NCI-H1436 (cell line): ENCODE data around the gene COMMD9.

Source experiments
- DNase-seq: peaks from one replicate; lab custom pipeline; 2025; lab: John Stamatoyannopoulos, UW

Gene COMMD9

DNA sequence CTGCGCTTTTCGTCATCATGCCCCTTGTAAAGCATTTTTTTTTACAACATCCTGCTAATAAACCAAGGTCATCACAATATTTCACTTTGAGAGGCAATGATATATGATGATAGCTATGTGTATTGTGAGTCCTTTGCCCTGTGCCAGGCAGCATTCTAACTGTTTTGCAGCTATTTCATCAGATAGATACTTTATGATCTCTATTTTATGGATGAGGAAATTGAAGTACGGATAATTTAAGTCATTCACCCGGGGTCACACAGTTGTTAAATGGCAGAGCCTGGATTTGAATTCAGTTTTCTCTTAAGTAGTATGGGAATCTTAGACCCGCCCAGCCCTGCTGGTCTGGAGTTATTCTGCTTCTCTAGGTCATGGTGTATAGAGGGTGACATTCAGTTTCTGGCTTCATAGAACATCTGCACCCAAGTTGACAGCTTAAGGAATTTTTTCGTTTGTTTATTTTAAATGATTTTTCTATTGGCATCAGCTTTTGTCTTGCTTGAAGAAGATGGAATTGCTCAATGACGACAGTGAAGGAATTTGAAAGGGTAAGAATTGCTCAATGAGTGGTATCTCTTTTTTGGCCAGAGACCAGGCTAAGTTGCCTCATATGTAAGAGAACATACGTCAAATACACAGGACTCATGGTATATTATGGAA, 7.8 kb upstream of the COMMD9 start:
- DNase-seq, result no peak

GRCh38 chr11:36295926-36296325, 6.7 kb upstream of the COMMD9 start, which contains the start of gene PRR5L:
TSS of gene PRR5L (plus strand) at chr11:36296288. CDS start at chr11:36401122, 104,834 bp downstream.
- DNase-seq, result no peak

- DNase-seq, result no peak
These were observed 3.1 kb upstream of the COMMD9 start for GRCh38 chr11:36292311-36292722.

GRCh38 chr11:36288442-36289225, 590 bp downstream of the COMMD9 start:
- no peak for DNase-seq

DNA sequence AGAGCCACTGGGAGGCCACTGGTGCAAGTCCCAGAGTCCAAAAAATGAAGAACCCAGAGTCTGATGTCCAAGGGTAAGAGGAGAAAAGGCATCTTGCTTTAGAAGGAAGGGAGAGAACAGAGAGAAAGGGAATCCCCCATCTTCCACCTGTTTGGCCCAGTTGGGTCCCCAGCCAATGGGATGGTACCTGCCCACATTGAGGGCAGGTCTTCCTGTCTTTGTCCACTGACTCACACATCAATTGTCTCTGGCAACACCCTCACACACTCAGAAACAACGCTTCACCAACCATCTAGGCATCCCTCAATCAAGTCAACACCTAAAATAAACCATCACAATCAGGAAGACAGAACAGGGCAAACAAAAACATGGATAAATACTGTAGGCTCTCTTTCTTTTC, 6.3 kb downstream of the COMMD9 start:
- DNase-seq, result no peak

DNA sequence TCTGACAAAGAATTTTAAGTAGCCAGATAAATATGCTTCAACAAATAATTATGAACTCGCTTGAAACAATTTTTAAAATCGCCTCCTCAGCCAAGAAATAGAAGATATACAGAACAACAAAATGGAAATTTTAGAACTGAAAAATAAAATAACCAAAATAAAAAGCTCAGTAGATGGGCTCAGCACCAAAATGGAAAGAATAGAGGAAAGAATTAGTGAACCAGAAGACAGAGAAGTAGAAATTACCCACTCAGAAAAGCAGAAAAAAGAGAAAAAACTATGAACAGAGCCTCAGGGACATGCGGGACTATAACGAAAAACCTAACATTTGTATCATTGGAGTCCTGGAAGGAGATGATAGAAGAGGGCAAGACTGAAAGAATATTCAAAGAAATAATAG, 7.4 kb downstream of the COMMD9 start:
- no peak for DNase-seq

- DNase-seq, result no peak
These were observed 8.7 kb downstream of the COMMD9 start for GRCh38 chr11:36280531-36280930.

- DNase-seq, result no peak
These were observed 10.5 kb downstream of the COMMD9 start for GRCh38 chr11:36278531-36279282.

DNA sequence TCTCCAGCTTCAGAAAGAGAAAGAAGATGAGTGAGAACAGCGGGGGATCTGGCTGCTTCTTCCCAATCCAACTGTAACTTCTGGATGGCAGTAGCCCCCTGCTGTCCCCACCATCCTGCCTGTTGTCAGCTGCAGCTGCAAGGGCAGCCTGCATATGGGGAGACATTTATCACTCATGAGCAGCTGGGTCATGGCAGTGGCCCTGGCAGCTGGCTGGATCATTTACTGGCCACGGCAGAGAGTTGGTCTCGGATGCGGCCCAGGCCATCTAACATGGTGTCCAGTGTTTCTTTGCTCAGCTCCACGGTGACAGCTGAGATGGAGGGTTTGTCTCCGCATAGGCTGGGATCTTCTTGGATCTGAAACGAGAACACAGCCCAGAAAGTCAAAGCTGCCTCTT, 14.8 kb downstream of the COMMD9 start:
- DNase-seq, result no peak

- no peak for DNase-seq
These were observed 16.1 kb downstream of the COMMD9 start for GRCh38 chr11:36273110-36273509.

- DNase-seq, result no peak
These were observed 17.3 kb downstream of the COMMD9 start for GRCh38 chr11:36271794-36272407.

DNA sequence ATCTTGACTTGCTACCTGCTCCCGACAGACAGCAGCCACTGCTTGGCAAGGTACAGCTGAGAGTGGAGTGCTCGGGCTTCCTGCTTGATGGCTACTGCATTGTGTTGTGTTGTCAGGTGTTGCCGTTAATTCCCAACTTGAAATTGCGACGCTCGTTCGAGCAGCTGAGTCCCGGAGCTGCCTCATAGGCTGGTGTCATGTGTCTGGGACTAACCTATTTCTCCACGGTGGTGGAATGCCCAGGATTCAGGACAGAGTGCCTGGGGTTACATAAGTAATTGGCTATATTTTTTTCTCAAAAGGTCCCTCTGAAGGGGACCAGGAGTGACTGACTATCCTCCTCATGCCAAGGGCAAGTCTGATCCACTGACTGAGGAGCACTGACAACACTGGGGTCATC, 18.5 kb downstream of the COMMD9 start:
- no peak for DNase-seq

- no peak for DNase-seq
These were observed 20.8 kb downstream of the COMMD9 start for GRCh38 chr11:36268337-36268985.

GRCh38 chr11:36266767-36267166, 22.5 kb downstream of the COMMD9 start:
- DNase-seq, result no peak

- DNase-seq, result peak; percentile 49
These were observed 23.2 kb downstream of the COMMD9 start for GRCh38 chr11:36265793-36266628.

GRCh38 chr11:36264973-36265344, 24.3 kb downstream of the COMMD9 start:
- DNase-seq, result no peak

GRCh38 chr11:36264011-36264972, 24.9 kb downstream of the COMMD9 start:
- DNase-seq, result no peak

DNA sequence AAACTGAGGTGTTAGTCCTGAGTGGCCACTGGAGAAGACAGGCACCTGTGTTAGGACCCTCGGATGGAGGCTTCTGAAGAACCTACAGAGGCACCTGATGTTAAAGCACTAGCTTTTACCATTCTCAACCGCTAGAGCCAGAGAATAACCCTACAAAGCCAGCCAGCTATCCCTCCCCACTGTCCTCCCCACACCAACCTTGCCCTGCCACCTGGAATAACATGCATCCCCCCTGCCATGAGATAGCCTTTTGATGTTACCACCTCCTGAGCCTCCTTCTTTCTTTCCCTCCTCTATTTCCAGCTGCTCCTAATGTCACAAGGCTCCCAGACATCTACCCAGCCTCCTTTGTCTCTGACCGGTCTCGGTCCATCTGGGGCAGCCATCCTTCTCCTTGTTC, 28.1 kb downstream of the COMMD9 start:
- no peak for DNase-seq

DNA sequence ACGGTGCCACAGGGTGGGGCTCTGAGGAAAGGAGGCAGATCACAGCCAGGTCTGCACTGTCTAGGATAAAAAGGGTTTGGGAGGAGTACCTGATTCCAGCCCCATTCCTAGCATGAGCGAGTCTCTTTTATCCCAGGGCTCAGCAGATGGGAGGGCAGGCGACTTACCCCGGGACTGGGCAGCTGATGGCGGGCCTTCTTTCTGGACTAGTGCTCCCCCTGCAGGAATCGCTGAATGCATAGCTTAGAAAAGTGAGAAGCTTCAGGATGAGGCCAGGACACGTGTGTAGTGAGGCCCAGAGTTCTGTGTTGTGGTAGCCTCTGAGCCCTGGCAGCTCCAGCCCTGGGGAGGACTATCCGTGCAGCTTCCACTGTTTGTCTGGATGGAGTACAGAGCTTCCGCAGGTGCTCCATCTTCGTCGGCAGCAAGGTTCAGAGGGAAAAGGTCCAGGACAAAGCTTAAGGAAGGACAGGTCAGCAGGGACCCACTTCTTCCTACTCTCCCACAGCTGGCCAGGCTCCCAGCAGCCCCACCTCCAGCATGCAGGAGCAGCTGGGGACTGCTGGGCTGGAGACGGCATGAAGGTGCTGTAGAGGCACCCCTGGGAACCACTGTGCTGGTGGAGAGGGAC, 30.4 kb downstream of the COMMD9 start:
- peak; percentile 48 for DNase-seq
